HG03442 (cell line): ENCODE measurements around the gene SDHB.
A peak's percentile ranks its signal among the peaks of the same experiment; 100 is the strongest.

ENCODE experiments used
- ATAC-seq: cut with Tn5 transposase; IDR thresholded peaks from one replicate; pipeline ENCODE4 v1.9.1; 2021; ENCODE audit warnings: mild to moderate bottlenecking, moderate library complexity; ENCODE audit not compliant: unreplicated experiment

SDHB gene

GRCh38 chr1:17053685-17054410 is at the start of gene SDHB:
TSS of gene SDHB (minus strand) at chr1:17054032. CDS start at chr1:17054019, 13 bp downstream.
- peak; percentile 95 for ATAC-seq

- no peak for ATAC-seq
Observed at GRCh38 chr1:17102232-17102631, 48.4 kb upstream of the SDHB start.

GRCh38 chr1:17101261-17101660 is 47.4 kb upstream of the SDHB start:
- no peak for ATAC-seq

GRCh38 chr1:17099616-17100340 is 45.9 kb upstream of the SDHB start:
- ATAC-seq, result no peak

DNA sequence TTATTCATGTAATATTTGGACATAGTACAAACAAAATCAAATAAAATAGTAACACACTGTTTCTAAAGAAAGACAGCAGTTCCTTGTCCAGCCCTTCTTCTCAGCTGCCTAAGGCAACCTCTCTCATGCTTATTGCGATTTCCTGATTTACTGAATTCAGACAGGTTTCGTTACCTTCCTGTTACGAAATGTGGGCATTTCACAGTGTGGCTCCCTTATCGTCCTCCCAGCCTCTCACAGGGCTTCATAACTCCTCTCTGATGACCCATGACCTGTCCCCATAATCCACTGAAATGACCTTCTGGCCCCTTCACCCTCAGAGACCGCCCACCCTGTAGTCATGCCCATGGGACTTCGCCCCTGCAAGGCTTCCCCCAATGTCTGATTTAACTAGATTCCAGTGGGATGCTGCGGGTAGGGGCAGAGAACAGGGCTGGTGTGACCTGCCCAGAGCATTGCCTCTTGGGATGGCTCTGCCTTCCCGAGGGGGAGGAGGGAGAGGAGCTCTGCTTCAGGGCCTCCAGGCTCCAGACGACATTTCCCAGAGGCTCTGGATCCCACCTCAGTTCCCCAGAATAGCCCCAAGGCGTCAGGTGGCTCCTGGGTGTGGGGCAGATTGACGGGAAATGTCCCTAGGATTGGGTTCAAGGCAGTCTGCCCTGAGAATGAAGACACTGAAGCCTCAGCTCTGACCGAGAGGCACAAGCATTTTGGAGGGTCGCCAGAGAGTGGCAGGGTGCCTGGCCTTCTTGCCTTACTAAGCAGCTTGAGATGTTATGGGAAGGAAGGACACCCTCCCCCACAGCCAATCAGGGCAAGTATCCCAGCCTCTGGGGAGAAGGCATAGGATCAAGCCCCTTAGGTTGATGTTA is 44.9 kb upstream of the SDHB start:
- ATAC-seq, result no peak

DNA sequence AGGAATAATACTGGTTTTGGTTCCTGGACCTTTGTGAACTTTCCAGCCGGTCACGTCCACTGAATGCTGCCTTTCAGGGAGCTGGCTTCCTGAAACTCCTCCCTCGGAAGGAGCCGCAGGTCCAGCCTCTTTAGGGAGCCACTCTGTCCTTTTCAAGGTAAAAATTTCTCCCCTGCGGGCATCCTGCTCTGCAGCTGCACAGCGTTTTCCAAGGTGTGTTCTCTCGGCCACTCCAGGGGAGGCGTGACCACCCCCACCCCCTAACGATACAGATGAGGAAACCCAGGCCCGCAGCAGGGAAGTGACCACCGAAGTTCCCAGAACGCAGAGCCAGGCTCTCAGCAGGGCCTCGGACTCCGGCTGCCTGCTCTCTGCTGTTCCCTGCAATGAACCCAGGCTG is 44.0 kb upstream of the SDHB start:
- no peak for ATAC-seq

- no peak for ATAC-seq
Observed at GRCh38 chr1:17097147-17097546, 43.3 kb upstream of the SDHB start.

GRCh38 chr1:17096584-17096983 is 42.8 kb upstream of the SDHB start:
- no peak for ATAC-seq

GRCh38 chr1:17095141-17095540 is 41.3 kb upstream of the SDHB start:
- ATAC-seq, result no peak

DNA sequence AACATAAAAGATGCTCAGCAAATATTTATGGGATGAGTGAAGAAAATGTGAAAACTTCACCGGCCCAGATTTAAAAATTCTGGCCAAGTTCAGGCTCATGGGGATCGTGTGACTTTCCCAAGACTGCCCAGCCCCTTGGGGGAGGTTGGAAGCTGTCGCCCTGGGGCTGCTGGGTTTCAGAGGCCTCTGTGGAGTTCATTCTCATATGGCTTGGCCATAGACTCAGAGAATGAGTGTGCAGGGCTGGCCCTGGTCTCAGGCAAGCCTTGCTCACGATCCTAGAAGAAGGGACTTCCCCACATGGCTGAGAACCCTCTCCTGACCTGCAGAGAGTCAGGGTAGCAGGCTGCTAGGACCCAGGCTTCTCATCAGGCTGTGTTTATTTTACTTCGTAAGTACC is 40.8 kb upstream of the SDHB start:
- ATAC-seq, result peak; percentile 59

DNA sequence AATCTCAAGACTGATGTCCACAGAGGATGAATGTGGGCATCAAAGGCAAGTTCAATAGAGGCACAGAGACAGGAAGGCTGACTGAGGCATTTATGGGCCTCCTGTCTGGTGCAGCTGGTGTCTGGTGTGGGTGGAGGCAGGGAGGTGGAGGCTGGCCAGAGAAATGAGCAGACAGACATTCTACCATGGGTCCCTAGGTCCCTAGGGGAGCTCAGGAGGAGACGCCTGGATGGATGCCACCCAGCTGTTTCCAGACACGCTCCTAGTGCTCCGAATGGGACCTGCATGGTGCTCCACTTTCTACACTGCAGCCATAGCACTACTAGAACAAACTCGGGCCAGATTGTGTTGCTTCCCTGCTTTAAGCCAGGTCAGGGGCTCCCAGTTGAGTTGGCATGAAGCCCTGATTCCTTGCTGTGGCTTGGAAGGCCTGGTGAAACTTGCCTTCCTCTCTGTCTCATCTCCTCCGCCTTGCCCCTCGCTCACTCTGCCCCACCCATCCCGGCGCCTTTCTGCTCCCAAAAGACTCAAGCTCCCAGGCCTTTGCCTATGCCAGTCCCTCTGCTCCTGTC is 40.1 kb upstream of the SDHB start:
- ATAC-seq, result no peak

DNA sequence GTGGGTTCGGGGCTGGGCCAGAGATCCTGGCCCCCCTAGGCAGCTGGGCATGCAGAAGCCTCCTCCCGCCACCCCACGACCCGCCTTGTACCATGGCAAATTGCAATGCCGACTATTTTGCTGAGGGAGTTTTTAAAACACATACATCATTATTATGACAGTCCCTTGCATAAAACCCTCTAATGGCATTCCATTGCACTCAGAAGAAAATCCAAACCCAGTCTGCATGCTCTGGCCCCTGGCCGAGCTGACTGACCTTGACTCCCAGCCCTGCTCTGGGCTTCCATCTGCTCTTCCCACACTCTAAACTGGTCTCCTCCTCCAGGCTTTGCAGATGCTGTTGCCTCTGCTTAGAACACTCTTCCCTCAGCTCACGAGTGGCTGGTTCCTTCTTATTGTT is 37.4 kb upstream of the SDHB start:
- ATAC-seq, result no peak

DNA sequence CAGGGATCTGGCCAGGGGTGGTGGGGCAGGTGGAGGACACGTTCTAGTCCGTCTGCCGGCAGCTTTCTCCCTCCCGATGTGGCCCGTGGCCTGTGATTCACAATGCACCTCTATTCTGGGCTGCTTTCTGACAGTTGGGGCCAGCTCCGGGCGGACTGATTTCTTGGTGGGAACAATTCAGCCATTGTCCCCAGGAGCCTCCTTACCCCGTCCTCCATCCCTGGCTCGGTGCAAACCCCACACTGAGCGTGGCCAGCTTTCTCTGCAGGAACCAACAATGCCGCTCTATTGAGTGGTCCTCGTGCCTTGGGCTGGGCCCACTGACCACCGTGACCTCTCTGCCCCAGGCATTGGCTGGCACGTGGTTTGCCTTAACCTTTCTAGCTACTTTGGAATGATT is 35.7 kb upstream of the SDHB start:
- ATAC-seq, result no peak

DNA sequence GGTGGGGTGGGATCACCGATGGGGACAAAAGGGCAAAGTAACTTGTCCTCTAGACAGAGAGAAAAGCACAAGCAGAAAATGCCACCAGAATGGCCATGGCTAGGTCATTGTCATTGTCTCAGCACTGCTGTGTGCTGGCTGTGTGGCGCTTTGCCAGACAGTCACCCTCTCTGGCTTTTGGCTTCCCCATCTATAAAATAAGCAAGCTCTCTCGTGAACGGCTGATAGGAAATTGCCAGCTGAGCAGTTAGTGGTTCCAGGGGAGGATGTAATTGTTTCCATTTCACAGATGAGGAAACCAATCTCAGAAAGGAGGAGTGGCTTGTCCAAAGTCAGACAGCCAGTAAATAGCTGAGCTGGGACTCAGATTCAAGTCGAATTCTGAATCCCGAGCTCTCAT is 32.9 kb upstream of the SDHB start:
- no peak for ATAC-seq

DNA sequence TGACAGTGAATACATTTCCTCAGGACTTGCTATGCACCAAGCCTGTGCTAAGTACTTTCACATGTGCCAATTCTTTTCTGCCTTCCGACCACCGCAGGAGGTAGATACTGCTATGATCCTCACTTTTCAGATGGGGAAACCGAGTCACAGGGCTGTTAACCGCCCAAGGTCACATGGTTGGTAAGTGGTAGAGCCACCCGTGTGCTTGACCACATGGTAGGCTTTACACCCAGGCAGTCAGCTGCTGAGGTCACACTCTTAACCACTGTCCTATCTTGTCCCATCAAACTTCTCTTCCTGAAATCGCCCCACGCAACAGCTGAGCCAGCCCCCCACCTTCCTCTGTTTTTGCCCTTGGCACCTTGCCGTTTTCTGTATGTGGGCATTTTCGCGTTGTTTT is 31.0 kb upstream of the SDHB start:
- no peak for ATAC-seq

- ATAC-seq, result no peak
Observed at GRCh38 chr1:17082761-17083160, 28.9 kb upstream of the SDHB start.

GRCh38 chr1:17081439-17081838 is 27.6 kb upstream of the SDHB start:
- ATAC-seq, result no peak

DNA sequence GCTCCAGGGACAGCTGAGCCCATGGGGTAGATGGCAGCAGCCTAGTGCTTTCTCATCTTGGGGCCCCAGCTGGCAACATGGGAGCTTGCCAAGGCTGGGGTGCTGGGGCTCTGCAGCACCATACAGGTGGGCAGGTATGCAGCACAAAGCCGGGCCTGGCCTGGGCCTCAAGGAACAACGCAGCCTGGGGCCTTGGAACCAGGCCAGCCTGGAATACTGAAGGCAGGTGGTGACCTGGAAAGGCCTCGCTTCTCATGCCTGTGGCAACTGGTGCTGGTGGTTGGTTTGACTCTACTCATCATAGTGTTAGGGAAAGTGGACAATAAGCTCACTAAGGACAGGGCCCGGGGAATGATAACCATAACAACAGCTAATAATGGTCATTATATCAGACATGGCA is 27.0 kb upstream of the SDHB start:
- ATAC-seq, result no peak

- ATAC-seq, result no peak
Observed at GRCh38 chr1:17080085-17080759, 26.4 kb upstream of the SDHB start.

- no peak for ATAC-seq
Observed at GRCh38 chr1:17078991-17079868, 25.4 kb upstream of the SDHB start.
